Stimulated activated CD4-positive, alpha-beta T cell treated with anti-CD3 and anti-CD28 coated beads, Interleukin-15, amount 100 ng/mL, for 1 hour (primary cell): ENCODE results near the gene OAS1.

Experiments
- DNase-seq, 2 donors: peaks; one replicate each; pipeline ENCODE4 v3.0.0-alpha.2; 2020; ENCODE audit warnings: low read depth in 1 of 2, low spot score in 1 of 2

The OAS1 gene

GRCh38 chr12:112906712-112907414, at the start of gene OAS1:
TSS of gene OAS1 (plus strand) at chr12:112906962. CDS start at chr12:112907040, 78 bp downstream.
- no peak for DNase-seq

- DNase-seq, result no peak
These were observed 47.5 kb upstream of the OAS1 start for GRCh38 chr12:112859291-112859690.

- no peak for DNase-seq
These were observed 46.6 kb upstream of the OAS1 start for GRCh38 chr12:112860181-112860580.

GRCh38 chr12:112861284-112861683, 45.5 kb upstream of the OAS1 start:
- no peak for DNase-seq

GRCh38 chr12:112862636-112863290, 44.0 kb upstream of the OAS1 start:
- no peak for DNase-seq

GRCh38 chr12:112868459-112869041, 38.2 kb upstream of the OAS1 start:
- DNase-seq, result no peak

- no peak for DNase-seq
These were observed 37.7 kb upstream of the OAS1 start for GRCh38 chr12:112869091-112869490.

GRCh38 chr12:112869778-112870177, 37.0 kb upstream of the OAS1 start:
- no peak for DNase-seq

GRCh38 chr12:112870267-112870980, 36.3 kb upstream of the OAS1 start:
- no peak for DNase-seq

- no peak for DNase-seq
These were observed 31.2 kb upstream of the OAS1 start for GRCh38 chr12:112875608-112876007.

- no peak for DNase-seq
These were observed 30.3 kb upstream of the OAS1 start for GRCh38 chr12:112876506-112876905.

GRCh38 chr12:112877006-112877405, 29.8 kb upstream of the OAS1 start:
- no peak for DNase-seq

- DNase-seq, result no peak
These were observed 28.3 kb upstream of the OAS1 start for GRCh38 chr12:112878488-112878887.

- DNase-seq, result no peak
These were observed 27.5 kb upstream of the OAS1 start for GRCh38 chr12:112879191-112879705.

GRCh38 chr12:112881602-112882001, 25.2 kb upstream of the OAS1 start:
- no peak for DNase-seq

- no peak for DNase-seq
These were observed 21.5 kb upstream of the OAS1 start for GRCh38 chr12:112885236-112885635.

GRCh38 chr12:112887550-112887949, 19.2 kb upstream of the OAS1 start:
- DNase-seq, result no peak

GRCh38 chr12:112891093-112892024, 15.4 kb upstream of the OAS1 start:
- no peak for DNase-seq

- DNase-seq, result no peak
These were observed 13.9 kb upstream of the OAS1 start for GRCh38 chr12:112892856-112893255.

GRCh38 chr12:112894128-112894527, 12.6 kb upstream of the OAS1 start:
- DNase-seq, result no peak

- no peak for DNase-seq
These were observed 8.4 kb upstream of the OAS1 start for GRCh38 chr12:112898380-112898779.
